Mucosa of descending colon (tissue), 3 donors: ENCODE results near the gene CHST11. TPM values are rescaled to one million over a fixed set of nuclear protein-coding genes. Genes with fewer than 3 reads are reported as not detected.

ENCODE experiments used
- ATAC-seq: fragments of 200-7000 bp; cut with Tn5 transposase; one replicate; pipeline ENCODE4 v1.9.1; 2020; ENCODE audit warnings: mild to moderate bottlenecking, moderate library complexity
- DNase-seq, 3 donors: peaks; one replicate each; pipeline ENCODE4 v3.0.0-alpha.2; 2020
- H3K36me3 ChIP-seq: fragments of 200-600 bp; one replicate; pipeline ENCODE4 v1.8.0; 2021; ENCODE audit warnings: low read depth, mild to moderate bottlenecking
- H3K4me1 ChIP-seq: fragments of 200-600 bp; one replicate; pipeline ENCODE4 v1.8.0; 2021; ENCODE audit warnings: low read depth, mild to moderate bottlenecking
- H3K4me3 ChIP-seq: fragments of 200-600 bp; one replicate; pipeline ENCODE4 v1.8.0; 2021; ENCODE audit warnings: mild to moderate bottlenecking
- H3K9me3 ChIP-seq: fragments of 200-600 bp; one replicate; pipeline ENCODE4 v1.8.0; 2021; ENCODE audit warnings: mild to moderate bottlenecking
- CTCF ChIP-seq: fragments of 200-600 bp; IDR thresholded peaks from one replicate; pipeline ENCODE4 v1.8.0; 2022; ENCODE audit warnings: antibody characterized with exemption, mild to moderate bottlenecking
- intact Hi-C, 2 donors: fragments of 100-400 bp; cut with DNase I in 1 of 2; cut with micrococcal nuclease in 1 of 2; formaldehyde crosslinking; loops; one replicate each; pipeline versions ENCODE4 v1.11.0 to v1.11.1; 2022; cut with DNase I, micrococcal nuclease
- total RNA-seq, 3 donors: library from RNA; stranded (reverse); fragmentation: NEBNext Ultra II Directional in 2 of 3; extraction: Animal tissue kit (Norgen Biotek cat#: 25700) in 2 of 3; gene quantifications; one replicate each; pipeline versions ENCODE4 v1.2.1 to v1.2.4, GENCODE V29; 2021 to 2023
- donor health status: DM: no; HTN: no; CAD: no; lungs with moderate emphysema.
- donor health status: DM: no; HTN: no; CAD: no.
- donor health status: DM: no; HTN: yes; CAD: no.

CHST11 gene
- total RNA-seq, 3 donors from 2014 or later, result 3.3 to 15.2 (median 6.6) TPM

GRCh38 chr12:104499668-104500332, 43.1 kb downstream of the CHST11 start:
- no peaks in the 10 kb centered on the region for H3K4me1 ChIP-seq
- ATAC-seq, result no peak
- intact Hi-C loops, result no loop called here

GRCh38 chr12:104501115-104501514, 44.4 kb downstream of the CHST11 start:
- intact Hi-C loops, result no loop called here
- Histone ChIP-seq H3K9me3 (no peaks in the 10 kb centered on the region), H3K4me1 (no peaks in the 10 kb centered on the region), H3K36me3 (no peaks in the 10 kb centered on the region), H3K4me3 (no peak overlapping the region)
- ATAC-seq (no peak), DNase-seq (no peak)
- TF ChIP-seq CTCF, result no peak

More at GRCh38 chr12:104499668-104500332, 43.1 kb downstream of the CHST11 start:
- no peak for DNase-seq
- TF ChIP-seq CTCF, result no peak
- no peak overlapping the region for H3K4me3 ChIP-seq
- H3K9me3 ChIP-seq, result no peaks in the 10 kb centered on the region
- no peaks in the 10 kb centered on the region for H3K36me3 ChIP-seq

GRCh38 chr12:104501660-104502059, 44.9 kb downstream of the CHST11 start:
- intact Hi-C loops, result no loop called here
- no peaks in the 10 kb centered on the region for H3K36me3 ChIP-seq
- ATAC-seq, result no peak
- no peaks in the 10 kb centered on the region for H3K4me1 ChIP-seq
- no peaks in the 10 kb centered on the region for H3K9me3 ChIP-seq
- TF ChIP-seq CTCF, result no peak
- DNase-seq, result no peak
- H3K4me3 ChIP-seq, result no peak overlapping the region

- intact Hi-C loops, result no loop called here
- H3K4me1 ChIP-seq, result no peaks in the 10 kb centered on the region
- DNase-seq, result no peak
- no peak for TF ChIP-seq CTCF
- no peaks in the 10 kb centered on the region for H3K36me3 ChIP-seq
- H3K4me3 ChIP-seq, result no peak overlapping the region
- no peak for ATAC-seq
- no peaks in the 10 kb centered on the region for H3K9me3 ChIP-seq
Observed at GRCh38 chr12:104502217-104502616, 45.5 kb downstream of the CHST11 start.

- Histone ChIP-seq H3K4me1 (no peaks in the 10 kb centered on the region), H3K9me3 (no peaks in the 10 kb centered on the region), H3K4me3 (no peak overlapping the region), H3K36me3 (no peaks in the 10 kb centered on the region)
- TF ChIP-seq CTCF, result no peak
- intact Hi-C loops, result no loop called here
- DNase-seq (no peak), ATAC-seq (no peak)
Observed at GRCh38 chr12:104502638-104503037, 45.9 kb downstream of the CHST11 start.

- intact Hi-C loops, result no loop called here
- ATAC-seq, result no peak
- TF ChIP-seq CTCF, result no peak
- no peaks in the 10 kb centered on the region for H3K36me3 ChIP-seq
- H3K4me1 ChIP-seq, result no peaks in the 10 kb centered on the region
- no peaks in the 10 kb centered on the region for H3K9me3 ChIP-seq
- no peak overlapping the region for H3K4me3 ChIP-seq
- no peak for DNase-seq
Observed at GRCh38 chr12:104503191-104503590, 46.4 kb downstream of the CHST11 start.
